Trophoblast cell (in vitro differentiated cells and primary cell): ENCODE measurements around the gene GPR55.

ENCODE experiments used
- DNase-seq, 2 donors: peaks; one replicate each; pipeline ENCODE4 v3.0.0-alpha.2; 2016
- H2AFZ ChIP-seq: 2 replicates; pipeline ENCODE4 v1.6.1; 2013; ENCODE audit warnings: low read length, moderate library complexity, mild to moderate bottlenecking; ENCODE audit not compliant: insufficient read depth, poor library complexity
- H2AK5ac ChIP-seq: 2 replicates; pipeline ENCODE4 v1.6.1; 2013; ENCODE audit warnings: mild to moderate bottlenecking, low read length
- H2BK120ac ChIP-seq: 2 replicates; pipeline ENCODE4 v1.6.1; 2013; ENCODE audit warnings: low read length, mild to moderate bottlenecking, moderate library complexity; ENCODE audit not compliant: insufficient read depth, poor library complexity
- H2BK12ac ChIP-seq: 2 replicates; pipeline ENCODE4 v1.6.1; 2013; ENCODE audit warnings: mild to moderate bottlenecking, low read length, moderate library complexity
- H2BK5ac ChIP-seq: 2 replicates; pipeline ENCODE4 v1.6.1; 2013; ENCODE audit warnings: low read length, low read depth, moderate library complexity, mild to moderate bottlenecking; ENCODE audit not compliant: poor library complexity
- H3K14ac ChIP-seq: 2 replicates; pipeline ENCODE4 v1.6.1; 2013; ENCODE audit warnings: mild to moderate bottlenecking, low read length
- H3K18ac ChIP-seq: 2 replicates; pipeline ENCODE4 v1.6.1; 2013; ENCODE audit warnings: mild to moderate bottlenecking, low read length
- H3K23ac ChIP-seq: 2 replicates; pipeline ENCODE4 v1.6.1; 2013; ENCODE audit warnings: low read length
- H3K27ac ChIP-seq: 2 replicates; pipeline ENCODE4 v1.5.1; 2013; ENCODE audit warnings: low read depth, mild to moderate bottlenecking, inconsistent platforms, low read length, moderate library complexity
- H3K27me3 ChIP-seq: 2 replicates; pipeline ENCODE4 v1.6.1; 2013; ENCODE audit warnings: inconsistent platforms, mild to moderate bottlenecking, low read length, moderate library complexity; ENCODE audit not compliant: insufficient read depth
- H3K36me3 ChIP-seq, 2 experiments: 1 replicate in 1 of 2; 2 replicates in 1 of 2; pipeline ENCODE4 v1.6.1; 2013; ENCODE audit warnings: low read length in 2 of 2, mild to moderate bottlenecking in 2 of 2, moderate library complexity in 1 of 2; ENCODE audit not compliant: insufficient read depth in 2 of 2, control insufficient read depth in 1 of 2
- H3K4ac ChIP-seq: 2 replicates; pipeline ENCODE4 v1.6.1; 2013; ENCODE audit warnings: low read depth, mild to moderate bottlenecking, low read length, moderate library complexity
- H3K4me1 ChIP-seq, 2 experiments: 1 replicate in 1 of 2; 2 replicates in 1 of 2; pipeline ENCODE4 v1.6.1; 2013; ENCODE audit warnings: low read length in 2 of 2, mild to moderate bottlenecking in 2 of 2, moderate library complexity in 1 of 2; ENCODE audit not compliant: insufficient read depth in 2 of 2, control insufficient read depth in 1 of 2
- H3K4me2 ChIP-seq: 2 replicates; pipeline ENCODE4 v1.6.1; 2013; ENCODE audit warnings: inconsistent platforms, mild to moderate bottlenecking, low read length, moderate library complexity
- H3K4me3 ChIP-seq: 2 replicates; pipeline ENCODE4 v1.5.1; 2013; ENCODE audit warnings: mild to moderate bottlenecking, low read depth, low read length, inconsistent platforms
- H3K79me1 ChIP-seq: one replicate; pipeline ENCODE4 v1.6.1; 2013; ENCODE audit warnings: low read length
- H3K79me2 ChIP-seq: 2 replicates; pipeline ENCODE4 v1.6.1; 2013; ENCODE audit warnings: low read length, mild to moderate bottlenecking; ENCODE audit not compliant: control insufficient read depth, insufficient read depth, poor library complexity
- H3K9ac ChIP-seq: 2 replicates; pipeline ENCODE4 v1.6.1; 2013; ENCODE audit warnings: mild to moderate bottlenecking, low read length
- H3K9me3 ChIP-seq: 2 replicates; pipeline ENCODE4 v1.6.1; 2013; ENCODE audit warnings: low read depth, mild to moderate bottlenecking, control low read depth, inconsistent platforms, low read length; ENCODE audit not compliant: insufficient read depth
- H4K12ac ChIP-seq: 2 replicates; pipeline ENCODE4 v1.6.1; 2013; ENCODE audit warnings: low read depth, mild to moderate bottlenecking, low read length, moderate library complexity
- H4K8ac ChIP-seq: 2 replicates; pipeline ENCODE4 v1.6.1; 2013; ENCODE audit warnings: low read depth, mild to moderate bottlenecking, low read length, moderate library complexity
- H4K91ac ChIP-seq: one replicate; pipeline ENCODE4 v1.6.1; 2013; ENCODE audit warnings: low read depth, mild to moderate bottlenecking, low read length, moderate library complexity
- WGBS: extraction: QIAGEN DNeasy Blood & Tissue Kit; methylation state at CpG from one replicate; pipeline ENCODE4 v1.1.7; 2013; ENCODE audit warnings: missing lambda C conversion rate; ENCODE audit not compliant: insufficient read length, insufficient coverage; ENCODE audit errors: extremely low coverage; 5-methylcytosine and 5-hydroxymethylcytosine counted together

Gene GPR55

DNA sequence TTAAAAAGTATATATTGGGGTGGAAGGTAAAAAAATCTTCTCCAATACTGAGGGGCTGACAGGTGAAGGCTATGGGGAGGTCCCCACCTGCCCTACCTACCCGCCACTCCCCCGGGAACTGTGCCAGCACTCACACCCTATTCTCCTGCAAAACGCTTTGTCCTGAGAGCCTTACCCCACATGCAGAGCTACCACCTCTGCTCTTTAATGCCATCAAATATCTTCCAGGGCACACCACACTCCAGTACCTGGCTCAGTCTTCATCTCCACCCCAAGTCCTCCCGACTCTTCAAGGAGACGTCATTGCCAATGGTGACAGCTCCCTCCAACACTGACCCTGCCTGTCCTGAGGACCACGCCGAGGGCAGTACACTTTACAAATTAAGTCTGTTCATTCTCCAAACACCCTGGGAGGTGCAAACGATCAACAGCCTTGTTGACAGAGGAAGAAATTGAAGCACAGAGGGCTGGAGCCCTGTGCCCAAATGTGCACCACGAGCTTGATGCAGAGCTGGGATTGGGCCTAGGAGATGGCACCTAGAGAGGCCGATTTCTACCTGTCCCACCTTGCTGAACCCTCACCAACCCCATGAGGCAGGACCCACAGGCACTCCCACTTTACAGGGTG is 6.0 kb upstream of the GPR55 start:
- Histone ChIP-seq H2BK5ac (no peak overlapping the region), H2BK12ac (no peak overlapping the region), H2AK5ac (no peak overlapping the region), H3K9me3 (peaks cover 2% of the 10 kb centered on the region), H3K27ac (no peak overlapping the region), H4K12ac (no peak overlapping the region), H2BK120ac (no peak overlapping the region), H4K8ac (no peak overlapping the region), H3K4me3 (no peak overlapping the region), H3K18ac (no peak overlapping the region), H3K9ac (no peak overlapping the region), H3K23ac (no peak overlapping the region), H3K79me1 (no peaks in the 10 kb centered on the region), H2AFZ (no peak overlapping the region), H3K36me3 (no peaks in the 10 kb centered on the region), H3K4ac (no peak overlapping the region), H3K14ac (no peak overlapping the region), H3K4me1 (peaks cover 0 to 2% of the 10 kb centered on the region in 2 experiments), H3K27me3 (no peaks in the 10 kb centered on the region), H4K91ac (no peak overlapping the region), H3K79me2 (no peaks in the 10 kb centered on the region), H3K4me2 (no peak overlapping the region)
- no peak for DNase-seq
- no CpG with 5 or more reads among the region's 10 CpGs for WGBS

DNA sequence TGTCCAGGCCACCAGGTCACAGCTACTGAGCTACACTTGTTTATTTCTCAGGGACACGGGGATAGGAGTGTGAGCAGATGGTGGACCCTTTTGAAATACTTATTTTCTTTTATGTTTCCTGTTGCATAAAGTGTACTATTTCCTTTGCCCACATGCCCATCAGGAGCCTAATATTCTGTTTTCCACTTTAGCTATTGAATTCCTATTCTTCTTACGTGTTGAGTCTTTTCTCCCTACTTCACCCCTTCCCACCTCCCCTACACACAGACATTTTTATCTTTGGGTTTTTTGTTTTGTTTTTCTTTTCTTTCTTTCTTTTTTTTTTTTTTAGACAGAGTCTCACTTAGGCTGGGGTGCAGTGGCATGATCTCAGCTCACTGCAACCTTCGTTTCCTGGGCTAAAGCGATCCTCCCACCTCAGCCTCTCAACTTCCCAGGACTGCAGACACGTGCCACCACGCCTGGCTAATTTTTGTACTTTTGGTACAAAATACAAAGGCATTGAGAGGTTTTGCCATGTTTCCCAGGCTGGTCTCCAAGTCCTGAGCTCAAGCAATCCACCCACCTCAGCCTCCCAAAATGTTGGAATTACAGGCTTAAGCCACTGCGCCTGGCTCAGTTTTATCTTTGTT is 5.2 kb upstream of the GPR55 start:
- no peak overlapping the region for H2AFZ ChIP-seq
- no peak overlapping the region for H3K18ac ChIP-seq
- DNase-seq, result no peak
- H3K4me2 ChIP-seq, result no peak overlapping the region
- no peak overlapping the region for H3K4me3 ChIP-seq
- H2BK5ac ChIP-seq, result no peak overlapping the region
- no CpG with 5 or more reads among the region's 7 CpGs for WGBS
- H3K27ac ChIP-seq, result no peak overlapping the region
- no peak overlapping the region for H3K14ac ChIP-seq
- H3K36me3 ChIP-seq, result no peaks in the 10 kb centered on the region
- H2BK12ac ChIP-seq, result no peak overlapping the region
- peaks cover 2% of the 10 kb centered on the region for H3K9me3 ChIP-seq
- H2BK120ac ChIP-seq, result no peak overlapping the region
- H3K4ac ChIP-seq, result no peak overlapping the region
- no peaks in the 10 kb centered on the region for H3K79me1 ChIP-seq
- no peak overlapping the region for H4K91ac ChIP-seq
- H4K12ac ChIP-seq, result no peak overlapping the region
- H3K4me1 ChIP-seq, result peaks cover 0 to 2% of the 10 kb centered on the region in 2 experiments
- H3K23ac ChIP-seq, result no peak overlapping the region
- no peak overlapping the region for H3K9ac ChIP-seq
- H3K79me2 ChIP-seq, result no peaks in the 10 kb centered on the region
- no peak overlapping the region for H2AK5ac ChIP-seq
- no peak overlapping the region for H4K8ac ChIP-seq
- no peaks in the 10 kb centered on the region for H3K27me3 ChIP-seq

DNA sequence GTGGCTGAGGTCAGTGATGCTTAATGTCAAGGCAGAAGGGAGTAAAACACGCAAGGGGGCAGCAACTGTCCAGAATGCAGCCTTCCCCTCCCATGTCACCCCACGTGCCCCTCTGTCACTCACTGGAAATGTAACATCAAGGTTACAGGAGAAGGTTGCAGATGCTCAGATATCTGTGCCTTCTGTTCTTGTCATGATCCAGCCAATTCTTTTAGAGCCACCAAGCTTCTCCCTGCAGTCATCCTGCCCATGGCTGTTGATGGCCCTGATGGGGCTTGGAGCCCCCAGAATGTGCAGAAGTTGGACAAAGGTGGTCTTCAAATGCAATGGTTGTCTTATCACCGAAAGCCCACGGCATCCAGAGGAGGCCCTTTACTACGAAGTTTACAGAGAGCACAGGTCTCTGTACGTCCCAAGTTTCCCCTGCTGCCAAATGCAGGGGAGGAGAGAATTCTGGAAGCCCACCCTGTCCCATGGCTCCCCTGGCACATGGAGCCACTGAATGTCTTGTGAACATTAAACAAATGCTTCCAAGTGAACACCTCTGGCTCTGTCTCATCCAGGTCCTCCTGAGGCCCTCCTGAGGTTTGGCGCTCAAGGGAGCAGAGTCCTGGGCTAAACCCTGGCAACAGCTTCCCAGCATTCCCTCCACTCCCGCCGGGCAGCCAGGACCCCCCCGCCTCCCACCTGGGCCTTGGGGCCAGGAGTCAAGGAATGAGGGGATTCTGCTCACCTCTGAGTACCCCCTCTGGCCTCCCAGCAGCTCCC is 4.5 kb upstream of the GPR55 start:
- no peak overlapping the region for H3K27ac ChIP-seq
- H4K8ac ChIP-seq, result no peak overlapping the region
- H4K91ac ChIP-seq, result no peak overlapping the region
- no peak for DNase-seq
- no peak overlapping the region for H3K4me2 ChIP-seq
- H4K12ac ChIP-seq, result no peak overlapping the region
- H3K79me1 ChIP-seq, result no peaks in the 10 kb centered on the region
- WGBS, result no CpG with 5 or more reads among the region's 10 CpGs
- H3K79me2 ChIP-seq, result no peaks in the 10 kb centered on the region
- H3K9me3 ChIP-seq, result peaks cover 2% of the 10 kb centered on the region
- no peak overlapping the region for H3K4me3 ChIP-seq
- no peaks in the 10 kb centered on the region for H3K36me3 ChIP-seq
- peaks cover 0 to 2% of the 10 kb centered on the region in 2 experiments for H3K4me1 ChIP-seq
- H2BK12ac ChIP-seq, result no peak overlapping the region
- no peak overlapping the region for H3K23ac ChIP-seq
- H3K18ac ChIP-seq, result no peak overlapping the region
- no peak overlapping the region for H2AFZ ChIP-seq
- no peak overlapping the region for H3K14ac ChIP-seq
- no peak overlapping the region for H3K9ac ChIP-seq
- H2AK5ac ChIP-seq, result no peak overlapping the region
- H2BK5ac ChIP-seq, result no peak overlapping the region
- no peak overlapping the region for H3K4ac ChIP-seq
- no peak overlapping the region for H2BK120ac ChIP-seq
- H3K27me3 ChIP-seq, result no peaks in the 10 kb centered on the region

DNA sequence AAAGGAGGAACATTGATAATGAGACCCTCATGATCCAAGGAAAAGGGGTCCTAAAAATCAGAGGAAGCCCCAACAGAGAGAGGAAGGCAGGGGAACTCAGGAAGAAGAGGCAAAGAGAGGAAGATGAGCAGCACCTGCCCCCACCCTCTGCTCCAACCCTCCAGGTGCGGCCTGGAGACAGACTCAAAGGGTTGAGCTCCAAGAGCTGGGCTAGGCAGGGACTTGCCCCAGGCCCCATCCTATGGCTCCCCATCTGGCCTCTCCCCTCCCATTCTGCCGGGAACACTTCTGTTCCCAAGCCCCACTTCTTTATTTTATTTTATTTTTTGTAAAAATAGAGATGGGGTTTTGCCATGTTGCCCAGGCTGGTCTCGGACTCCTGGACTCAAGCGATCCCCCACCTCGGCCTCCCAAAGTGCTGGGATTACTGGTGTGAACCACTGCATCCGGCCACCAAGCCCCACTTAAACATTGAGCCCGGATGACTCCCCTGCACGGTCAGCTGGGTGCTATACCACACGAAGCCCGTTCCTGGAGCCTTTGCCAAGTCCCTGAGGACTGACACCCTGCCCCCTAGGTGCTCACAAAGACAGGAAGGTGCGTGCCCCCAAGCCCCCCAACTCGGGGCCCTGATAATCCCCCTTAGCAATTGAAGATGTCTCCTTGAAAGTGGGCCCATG is 3.8 kb upstream of the GPR55 start:
- WGBS, result no CpG with 5 or more reads among the region's 12 CpGs
- no peak overlapping the region for H3K4me2 ChIP-seq
- no peak overlapping the region for H3K23ac ChIP-seq
- no peak overlapping the region for H2AFZ ChIP-seq
- H3K4ac ChIP-seq, result no peak overlapping the region
- no peaks in the 10 kb centered on the region for H3K36me3 ChIP-seq
- H3K27ac ChIP-seq, result no peak overlapping the region
- H4K12ac ChIP-seq, result no peak overlapping the region
- no peak for DNase-seq
- no peak overlapping the region for H3K14ac ChIP-seq
- no peak overlapping the region for H2AK5ac ChIP-seq
- peaks cover 0 to 2% of the 10 kb centered on the region in 2 experiments for H3K4me1 ChIP-seq
- no peak overlapping the region for H4K8ac ChIP-seq
- peaks cover 2% of the 10 kb centered on the region for H3K9me3 ChIP-seq
- no peak overlapping the region for H2BK12ac ChIP-seq
- H3K9ac ChIP-seq, result no peak overlapping the region
- no peak overlapping the region for H3K18ac ChIP-seq
- no peaks in the 10 kb centered on the region for H3K79me1 ChIP-seq
- no peak overlapping the region for H3K4me3 ChIP-seq
- H2BK120ac ChIP-seq, result no peak overlapping the region
- no peaks in the 10 kb centered on the region for H3K79me2 ChIP-seq
- H4K91ac ChIP-seq, result no peak overlapping the region
- no peaks in the 10 kb centered on the region for H3K27me3 ChIP-seq
- H2BK5ac ChIP-seq, result no peak overlapping the region
